ENCODE data around the gene MTMR12. TPM values are rescaled to one million over a fixed set of nuclear protein-coding genes. Genes with fewer than 3 reads are reported as not detected.

The MTMR12 gene
- polyA plus RNA-seq, 1 donor (not counting 4 experiments of a cell fraction or from before 2014, with no cell fraction given), result 17.1 TPM

- H3K9ac ChIP-seq (ENCODE audit: control insufficient read depth, extremely low read depth, insufficient read depth, low read length), result no peak overlapping the region
- no peaks in the 10 kb centered on the region for H3K79me2 ChIP-seq (ENCODE audit: control insufficient read depth, insufficient read depth, low read length)
- no peak for TF ChIP-seq CTCF (optimal IDR thresholded peaks at IDR 0.05 in 1 of 3, IDR thresholded peaks at IDR 0.05 in 1 of 3, conservative IDR thresholded peaks at IDR 0.05 in 1 of 3; ENCODE audit: extremely low read depth in 1 of 3, insufficient read depth in 2 of 3, low read length in 3 of 3)
- no peak for TF ChIP-seq EZH2 (IDR thresholded peaks at IDR 0.05; ENCODE audit: low read length)
- no peaks in the 10 kb centered on the region for H3K9me3 ChIP-seq (ENCODE audit: control insufficient read depth, low read depth, low read length)
- H3K9me1 ChIP-seq (ENCODE audit: control insufficient read depth, extremely low read depth, insufficient read depth, low read length), result no peaks in the 10 kb centered on the region
- H3K27me3 ChIP-seq (ENCODE audit: control insufficient read depth, extremely low read depth, insufficient read depth, low read length), result no peaks in the 10 kb centered on the region
- H3K4me1 ChIP-seq (ENCODE audit: control insufficient read depth, extremely low read depth, insufficient read depth, low read length), result no peaks in the 10 kb centered on the region
- dilution Hi-C loops (cut with MboI; ENCODE audit: extremely low pct_ligation_motif_present, low sequenced_read_pairs), result no loop called here
- H2AFZ ChIP-seq (ENCODE audit: control insufficient read depth, low read length), result no peak overlapping the region
- FAIRE-seq (no peak), DNase-seq (ENCODE audit: low read depth, low spot score) (no peak)
- H3K27ac ChIP-seq (ENCODE audit: control insufficient read depth, insufficient read depth, low read length), result no peak overlapping the region
- no peak overlapping the region for H3K4me3 ChIP-seq (ENCODE audit: control insufficient read depth in 2 of 3, extremely low read depth in 1 of 3, insufficient read depth in 2 of 3, low read depth in 1 of 3, low read length in 3 of 3)
- no peak overlapping the region for H3K4me2 ChIP-seq (ENCODE audit: control insufficient read depth, extremely low read depth, insufficient read depth, low read depth, low read length)
- no peaks in the 10 kb centered on the region for H4K20me1 ChIP-seq (ENCODE audit: control insufficient read depth, extremely low read depth, insufficient read depth, low read length)
- peaks cover 4 to 5% of the 10 kb centered on the region in 2 experiments for H3K36me3 ChIP-seq (ENCODE audit: control insufficient read depth in 2 of 2, extremely low read depth in 1 of 2, insufficient read depth in 2 of 2, low read length in 2 of 2)
Observed at GRCh38 chr5:32249668-32250067, 63.1 kb downstream of the MTMR12 start.

GRCh38 chr5:32245742-32246141 is 67.0 kb downstream of the MTMR12 start:
- no peak overlapping the region for H3K27ac ChIP-seq (ENCODE audit: control insufficient read depth, insufficient read depth, low read length)
- TF ChIP-seq CTCF (optimal IDR thresholded peaks at IDR 0.05 in 1 of 3, IDR thresholded peaks at IDR 0.05 in 1 of 3, conservative IDR thresholded peaks at IDR 0.05 in 1 of 3; ENCODE audit: extremely low read depth in 1 of 3, insufficient read depth in 2 of 3, low read length in 3 of 3) (no peak), EZH2 (IDR thresholded peaks at IDR 0.05; ENCODE audit: low read length) (no peak)
- peaks cover 6 to 13% of the 10 kb centered on the region in 2 experiments for H3K36me3 ChIP-seq (ENCODE audit: control insufficient read depth in 2 of 2, extremely low read depth in 1 of 2, insufficient read depth in 2 of 2, low read length in 2 of 2)
- no peak overlapping the region for H3K4me3 ChIP-seq (ENCODE audit: control insufficient read depth in 2 of 3, extremely low read depth in 1 of 3, insufficient read depth in 2 of 3, low read depth in 1 of 3, low read length in 3 of 3)
- no peaks in the 10 kb centered on the region for H4K20me1 ChIP-seq (ENCODE audit: control insufficient read depth, extremely low read depth, insufficient read depth, low read length)
- H2AFZ ChIP-seq (ENCODE audit: control insufficient read depth, low read length), result no peak overlapping the region
- H3K9me3 ChIP-seq (ENCODE audit: control insufficient read depth, low read depth, low read length), result no peaks in the 10 kb centered on the region
- no peak for FAIRE-seq
- no peak for DNase-seq (ENCODE audit: low read depth, low spot score)
- no peak overlapping the region for H3K9ac ChIP-seq (ENCODE audit: control insufficient read depth, extremely low read depth, insufficient read depth, low read length)
- dilution Hi-C loops (cut with MboI; ENCODE audit: extremely low pct_ligation_motif_present, low sequenced_read_pairs), result no loop called here
- H3K27me3 ChIP-seq (ENCODE audit: control insufficient read depth, extremely low read depth, insufficient read depth, low read length), result no peaks in the 10 kb centered on the region
- no peaks in the 10 kb centered on the region for H3K79me2 ChIP-seq (ENCODE audit: control insufficient read depth, insufficient read depth, low read length)
- no peaks in the 10 kb centered on the region for H3K9me1 ChIP-seq (ENCODE audit: control insufficient read depth, extremely low read depth, insufficient read depth, low read length)
- no peak overlapping the region for H3K4me2 ChIP-seq (ENCODE audit: control insufficient read depth, extremely low read depth, insufficient read depth, low read depth, low read length)
- no peaks in the 10 kb centered on the region for H3K4me1 ChIP-seq (ENCODE audit: control insufficient read depth, extremely low read depth, insufficient read depth, low read length)
